Neural cell (in vitro differentiated cells): ENCODE measurements around the gene CHMP1A. TPM values are rescaled to one million over a fixed set of nuclear protein-coding genes. Genes with fewer than 3 reads are reported as not detected.
A peak's percentile ranks its signal among the peaks of the same experiment; 100 is the strongest.

Experiments
- H2AFZ ChIP-seq: fragments of 200-600, 300-800 bp; sonication (generic), shearing (Covaris generic); 2 replicates; pipeline ENCODE4 v1.6.0; 2014; ENCODE audit warnings: low read depth, mild to moderate bottlenecking, antibody characterized with exemption, low read length, moderate library complexity
- H3F3A ChIP-seq: fragments of 200-600 bp; shearing (Covaris generic); 2 replicates; pipeline ENCODE4 v1.6.1; 2016; ENCODE audit warnings: mild to moderate bottlenecking, moderate library complexity, mixed read lengths, antibody characterized with exemption, low read length; ENCODE audit not compliant: insufficient read depth, poor library complexity, severe bottlenecking
- H3K27ac ChIP-seq: fragments of 200-600, 300-800 bp; sonication (generic), shearing (Covaris generic); 2 replicates; pipeline ENCODE4 v1.5.1; 2014; ENCODE audit warnings: mild to moderate bottlenecking, low read length, moderate library complexity
- H3K27me3 ChIP-seq: fragments of 300-800, 200-600 bp; sonication (generic), shearing (Covaris generic); 2 replicates; pipeline ENCODE4 v1.6.0; 2014; ENCODE audit warnings: mild to moderate bottlenecking, low read depth, low read length, moderate library complexity; ENCODE audit not compliant: insufficient read depth
- H3K36me3 ChIP-seq: fragments of 300-800, 200-600 bp; sonication (generic), shearing (Covaris generic); 2 replicates; pipeline ENCODE4 v1.5.1; 2014; ENCODE audit warnings: mild to moderate bottlenecking, antibody characterized with exemption, low read length, moderate library complexity; ENCODE audit not compliant: insufficient read depth
- H3K4me2 ChIP-seq: fragments of 300-800, 200-600 bp; sonication (generic), shearing (Covaris generic); 2 replicates; pipeline ENCODE4 v1.6.0; 2014; ENCODE audit warnings: mild to moderate bottlenecking, low read length
- H3K4me3 ChIP-seq: fragments of 300-800, 200-600 bp; sonication (generic), shearing (Covaris generic); 2 replicates; pipeline ENCODE4 v1.5.1; 2014; ENCODE audit warnings: mild to moderate bottlenecking, low read length, moderate library complexity
- H3K79me2 ChIP-seq: fragments of 200-600 bp; shearing (Covaris generic); replicated peaks from 2 replicates; pipeline ENCODE4 v1.6.0; 2014; ENCODE audit warnings: mild to moderate bottlenecking, low read length, moderate library complexity; ENCODE audit not compliant: insufficient read depth
- H3K9ac ChIP-seq: fragments of 300-800, 200-600 bp; sonication (generic), shearing (Covaris generic); 2 replicates; pipeline ENCODE4 v1.6.1; 2016; ENCODE audit warnings: mild to moderate bottlenecking, low read length, mixed read lengths
- H3K9me2 ChIP-seq: fragments of 200-600 bp; shearing (Covaris generic); 2 replicates; pipeline ENCODE4 v1.6.1; 2016; ENCODE audit warnings: mild to moderate bottlenecking, low read length, mixed read lengths; ENCODE audit not compliant: insufficient read depth
- H3K9me3 ChIP-seq: fragments of 200-600, 300-800 bp; sonication (generic), shearing (Covaris generic); 2 replicates; pipeline ENCODE4 v1.6.1; 2016; ENCODE audit warnings: mild to moderate bottlenecking, mixed run types, low read length, moderate library complexity, mixed read lengths
- H4K20me1 ChIP-seq: fragments of 200-600 bp; shearing (Covaris generic); 2 replicates; pipeline ENCODE4 v1.6.1; 2016; ENCODE audit warnings: mild to moderate bottlenecking, mixed run types; ENCODE audit not compliant: insufficient read depth
- CTCF ChIP-seq: fragments of 450-650 bp; IDR thresholded peaks from 2 replicates; pipeline ENCODE4 v1.5.1; 2014; ENCODE audit warnings: antibody characterized with exemption, mild to moderate bottlenecking, moderate library complexity; ENCODE audit not compliant: poor library complexity, severe bottlenecking
- EP300 ChIP-seq: fragments of 450-650 bp; conservative IDR thresholded peaks from 2 replicates; pipeline ENCODE4 v1.6.1; 2014; ENCODE audit warnings: antibody characterized with exemption, mild to moderate bottlenecking, moderate library complexity; ENCODE audit not compliant: poor library complexity, severe bottlenecking
- EZH2 ChIP-seq: fragments of 200-600, 300-800 bp; shearing (Covaris generic), sonication (generic); IDR thresholded peaks from 2 replicates; pipeline ENCODE4 v1.6.1; 2014; ENCODE audit warnings: antibody characterized with exemption, low read length, borderline replicate concordance, mild to moderate bottlenecking; ENCODE audit not compliant: insufficient read depth, poor library complexity, severe bottlenecking
- MXI1 ChIP-seq: fragments of 450-650 bp; conservative IDR thresholded peaks from 2 replicates; pipeline ENCODE4 v1.6.1; 2014; ENCODE audit warnings: antibody characterized with exemption, mild to moderate bottlenecking; ENCODE audit not compliant: poor library complexity, severe bottlenecking
- POLR2AphosphoS5 ChIP-seq: IDR thresholded peaks from 2 replicates; pipeline ENCODE4 v1.6.1; 2012
- RAD21 ChIP-seq: fragments of 450-650 bp; conservative IDR thresholded peaks from 2 replicates; pipeline ENCODE4 v1.6.1; 2014; ENCODE audit warnings: antibody characterized with exemption, mild to moderate bottlenecking, moderate library complexity
- REST ChIP-seq: IDR thresholded peaks from 2 replicates; pipeline ENCODE4 v1.6.1; 2012; ENCODE audit warnings: borderline replicate concordance
- SMC3 ChIP-seq: fragments of 450-650 bp; conservative IDR thresholded peaks from 2 replicates; pipeline ENCODE4 v1.6.1; 2014; ENCODE audit warnings: antibody characterized with exemption, mild to moderate bottlenecking, moderate library complexity; ENCODE audit not compliant: poor library complexity
- TAF1 ChIP-seq: IDR thresholded peaks from 2 replicates; pipeline ENCODE4 v1.6.1; 2012; ENCODE audit warnings: low read depth
- polyA plus RNA-seq: library from polyadenylated mRNA; depleted of rRNA; stranded (reverse); fragments of >200 nt; gene quantifications from 2 replicates; pipeline ENCODE4 v1.2.3, GENCODE V29; 2014

Gene CHMP1A
- polyA plus RNA-seq, 1 donor from 2014 or later, result 113 TPM

GRCh38 chr16:89658221-89658879 lies 842 bp upstream of the CHMP1A start:
- Histone ChIP-seq H3K79me2 (peaks cover 43% of the 10 kb centered on the region), H3K27me3 (no peaks in the 10 kb centered on the region), H3K27ac (peak overlapping the region; percentile 66), H3K9me2 (no peaks in the 10 kb centered on the region), H3K36me3 (peaks cover 11% of the 10 kb centered on the region), H3K9ac (peak overlapping the region; percentile 84), H3F3A (no peaks in the 10 kb centered on the region), H3K9me3 (no peaks in the 10 kb centered on the region), H4K20me1 (no peaks in the 10 kb centered on the region), H3K4me3 (peak overlapping the region; percentile 94), H2AFZ (peak overlapping the region; percentile 65), H3K4me2 (peak overlapping the region; percentile 34)
- TF ChIP-seq SMC3, result peak; percentile 9
- no peak for TF ChIP-seq REST

- Histone ChIP-seq H3K9me2 (no peaks in the 10 kb centered on the region), H2AFZ (no peak overlapping the region), H3K4me3 (peak overlapping the region; percentile 94), H3K9me3 (no peaks in the 10 kb centered on the region), H3K79me2 (peaks cover 43% of the 10 kb centered on the region), H3K36me3 (peaks cover 11% of the 10 kb centered on the region), H4K20me1 (no peaks in the 10 kb centered on the region), H3K4me2 (peak overlapping the region; percentile 54), H3K27ac (peak overlapping the region; percentile 66), H3F3A (no peaks in the 10 kb centered on the region), H3K9ac (peak overlapping the region; percentile 84), H3K27me3 (no peaks in the 10 kb centered on the region)
- TF ChIP-seq POLR2AphosphoS5, result no peak
- TF ChIP-seq REST, result no peak
- TF ChIP-seq EP300, result no peak
- TF ChIP-seq RAD21, result no peak
- TF ChIP-seq MXI1, result no peak
- no peak for TF ChIP-seq EZH2
- TF ChIP-seq TAF1, result no peak
- TF ChIP-seq CTCF, result no peak
- TF ChIP-seq SMC3, result no peak
Observed at GRCh38 chr16:89656435-89657121, 930 bp downstream of the CHMP1A start.
